ENCODE measurements around the gene DYRK3.

DNA sequence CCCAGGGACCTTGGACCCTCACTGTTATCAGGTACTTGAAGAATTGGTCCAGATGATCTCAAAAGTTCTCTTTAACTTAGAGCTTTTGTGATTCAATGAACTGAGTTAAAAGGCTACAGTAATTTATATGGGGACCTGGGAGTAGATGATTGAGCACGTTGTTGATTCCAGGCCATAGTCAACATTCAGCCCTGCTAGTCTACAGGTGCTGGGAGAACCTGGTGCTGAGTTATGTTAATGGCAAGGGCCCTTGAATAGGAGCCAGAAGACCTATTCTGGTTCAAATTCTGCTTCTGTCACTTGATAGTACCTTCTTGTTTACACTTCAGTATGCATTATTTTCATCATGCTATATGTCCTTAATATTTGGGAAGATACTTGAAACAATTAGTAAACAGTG is 11.2 kb downstream of the DYRK3 start:
- no peak for TF ChIP-seq REPIN1 (tag by site-specific recombination; IDR thresholded peaks at IDR 0.05; ENCODE audit: low read depth)
- no peak for TF ChIP-seq KLF7 (tag by site-specific recombination; IDR thresholded peaks at IDR 0.05; ENCODE audit: borderline replicate concordance)
- TF ChIP-seq, protein P1, sequence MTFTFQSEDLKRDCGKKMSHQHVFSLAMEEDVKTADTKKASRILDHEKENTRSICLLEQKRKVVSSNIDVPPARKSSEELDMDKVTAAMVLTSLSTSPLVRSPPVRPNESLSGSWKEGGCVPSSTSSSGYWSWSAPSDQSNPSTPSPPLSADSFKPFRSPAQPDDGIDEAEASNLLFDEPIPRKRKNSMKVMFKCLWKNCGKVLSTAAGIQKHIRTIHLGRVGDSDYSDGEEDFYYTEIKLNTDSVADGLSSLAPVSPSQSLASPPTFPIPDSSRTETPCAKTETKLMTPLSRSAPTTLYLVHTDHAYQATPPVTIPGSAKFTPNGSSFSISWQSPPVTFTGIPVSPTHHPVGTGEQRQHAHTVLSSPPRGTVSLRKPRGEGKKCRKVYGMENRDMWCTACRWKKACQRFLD (tag by site-specific recombination; IDR thresholded peaks at IDR 0.05) = no peak
- TF ChIP-seq, protein P2, sequence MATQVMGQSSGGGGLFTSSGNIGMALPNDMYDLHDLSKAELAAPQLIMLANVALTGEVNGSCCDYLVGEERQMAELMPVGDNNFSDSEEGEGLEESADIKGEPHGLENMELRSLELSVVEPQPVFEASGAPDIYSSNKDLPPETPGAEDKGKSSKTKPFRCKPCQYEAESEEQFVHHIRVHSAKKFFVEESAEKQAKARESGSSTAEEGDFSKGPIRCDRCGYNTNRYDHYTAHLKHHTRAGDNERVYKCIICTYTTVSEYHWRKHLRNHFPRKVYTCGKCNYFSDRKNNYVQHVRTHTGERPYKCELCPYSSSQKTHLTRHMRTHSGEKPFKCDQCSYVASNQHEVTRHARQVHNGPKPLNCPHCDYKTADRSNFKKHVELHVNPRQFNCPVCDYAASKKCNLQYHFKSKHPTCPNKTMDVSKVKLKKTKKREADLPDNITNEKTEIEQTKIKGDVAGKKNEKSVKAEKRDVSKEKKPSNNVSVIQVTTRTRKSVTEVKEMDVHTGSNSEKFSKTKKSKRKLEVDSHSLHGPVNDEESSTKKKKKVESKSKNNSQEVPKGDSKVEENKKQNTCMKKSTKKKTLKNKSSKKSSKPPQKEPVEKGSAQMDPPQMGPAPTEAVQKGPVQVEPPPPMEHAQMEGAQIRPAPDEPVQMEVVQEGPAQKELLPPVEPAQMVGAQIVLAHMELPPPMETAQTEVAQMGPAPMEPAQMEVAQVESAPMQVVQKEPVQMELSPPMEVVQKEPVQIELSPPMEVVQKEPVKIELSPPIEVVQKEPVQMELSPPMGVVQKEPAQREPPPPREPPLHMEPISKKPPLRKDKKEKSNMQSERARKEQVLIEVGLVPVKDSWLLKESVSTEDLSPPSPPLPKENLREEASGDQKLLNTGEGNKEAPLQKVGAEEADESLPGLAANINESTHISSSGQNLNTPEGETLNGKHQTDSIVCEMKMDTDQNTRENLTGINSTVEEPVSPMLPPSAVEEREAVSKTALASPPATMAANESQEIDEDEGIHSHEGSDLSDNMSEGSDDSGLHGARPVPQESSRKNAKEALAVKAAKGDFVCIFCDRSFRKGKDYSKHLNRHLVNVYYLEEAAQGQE (tag by site-specific recombination; IDR thresholded peaks at IDR 0.05) = no peak
- TF ChIP-seq, protein P3, sequence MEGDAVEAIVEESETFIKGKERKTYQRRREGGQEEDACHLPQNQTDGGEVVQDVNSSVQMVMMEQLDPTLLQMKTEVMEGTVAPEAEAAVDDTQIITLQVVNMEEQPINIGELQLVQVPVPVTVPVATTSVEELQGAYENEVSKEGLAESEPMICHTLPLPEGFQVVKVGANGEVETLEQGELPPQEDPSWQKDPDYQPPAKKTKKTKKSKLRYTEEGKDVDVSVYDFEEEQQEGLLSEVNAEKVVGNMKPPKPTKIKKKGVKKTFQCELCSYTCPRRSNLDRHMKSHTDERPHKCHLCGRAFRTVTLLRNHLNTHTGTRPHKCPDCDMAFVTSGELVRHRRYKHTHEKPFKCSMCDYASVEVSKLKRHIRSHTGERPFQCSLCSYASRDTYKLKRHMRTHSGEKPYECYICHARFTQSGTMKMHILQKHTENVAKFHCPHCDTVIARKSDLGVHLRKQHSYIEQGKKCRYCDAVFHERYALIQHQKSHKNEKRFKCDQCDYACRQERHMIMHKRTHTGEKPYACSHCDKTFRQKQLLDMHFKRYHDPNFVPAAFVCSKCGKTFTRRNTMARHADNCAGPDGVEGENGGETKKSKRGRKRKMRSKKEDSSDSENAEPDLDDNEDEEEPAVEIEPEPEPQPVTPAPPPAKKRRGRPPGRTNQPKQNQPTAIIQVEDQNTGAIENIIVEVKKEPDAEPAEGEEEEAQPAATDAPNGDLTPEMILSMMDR (tag by site-specific recombination; IDR thresholded peaks at IDR 0.05) = no peak
